Nephron (organoid): ENCODE measurements around the gene GPR135.
A peak's percentile ranks its signal among the peaks of the same experiment; 100 is the strongest.

Source experiments
- H3K27ac Mint-ChIP-seq, 3 experiments: 2 replicates each; pipeline ENCODE4 v1.8.0; 2020; ENCODE audit warnings: mixed read lengths in 3 of 3, mild to moderate bottlenecking in 2 of 3, moderate library complexity in 1 of 3
- H3K27me3 Mint-ChIP-seq: 2 replicates; pipeline ENCODE4 v1.8.0; 2021; ENCODE audit warnings: low read depth, mild to moderate bottlenecking, moderate library complexity, mixed read lengths
- H3K36me3 Mint-ChIP-seq: 2 replicates; pipeline ENCODE4 v1.8.0; 2020; ENCODE audit warnings: low read depth, mixed read lengths
- H3K4me1 Mint-ChIP-seq: 2 replicates; pipeline ENCODE4 v1.8.0; 2020; ENCODE audit warnings: mixed read lengths
- H3K4me3 Mint-ChIP-seq, 3 experiments: 2 replicates each; pipeline ENCODE4 v1.8.0; 2020; ENCODE audit warnings: mild to moderate bottlenecking in 3 of 3, mixed read lengths in 3 of 3, moderate library complexity in 2 of 3
- H3K9me3 Mint-ChIP-seq: 2 replicates; pipeline ENCODE4 v1.8.0; 2020; ENCODE audit warnings: mixed read lengths
- CTCF ChIP-seq, 3 experiments: fragments of 200-600 bp; sonication (generic); IDR thresholded peaks; one replicate each; pipeline ENCODE4 v1.5.0; 2021; ENCODE audit warnings: antibody characterized with exemption in 3 of 3; ENCODE audit not compliant: unreplicated experiment in 3 of 3

GPR135 gene

GRCh38 chr14:59463787-59464485 is 1.2 kb downstream of the GPR135 start:
- H3K27me3 Mint-ChIP-seq = peaks cover 6% of the 10 kb centered on the region
- peaks cover 19% of the 10 kb centered on the region for H3K36me3 Mint-ChIP-seq
- peak overlapping the region; percentile 84 to 91 (median 87) for H3K4me3 Mint-ChIP-seq
- peak overlapping the region in 1 of 3 experiments; percentile 62 for H3K27ac Mint-ChIP-seq
- no peaks in the 10 kb centered on the region for H3K4me1 Mint-ChIP-seq
- TF ChIP-seq CTCF (IDR thresholded peaks at IDR 0.05; ENCODE audit: unreplicated experiment in 3 of 3) = no peak
- no peaks in the 10 kb centered on the region for H3K9me3 Mint-ChIP-seq

- Mint-ChIP-seq H3K27me3 (peaks cover 6% of the 10 kb centered on the region), H3K36me3 (peaks cover 39% of the 10 kb centered on the region)
Observed at GRCh38 chr14:59461891-59462290, 3.3 kb downstream of the GPR135 start.

GRCh38 chr14:59460378-59460777 is 4.8 kb downstream of the GPR135 start:
- Mint-ChIP-seq H3K27ac (no peak overlapping the region), H3K4me1 (no peaks in the 10 kb centered on the region), H3K36me3 (peaks cover 52% of the 10 kb centered on the region), H3K27me3 (peaks cover 6% of the 10 kb centered on the region), H3K4me3 (no peak overlapping the region), H3K9me3 (peaks cover 12% of the 10 kb centered on the region)
- no peak for TF ChIP-seq CTCF (IDR thresholded peaks at IDR 0.05; ENCODE audit: unreplicated experiment in 3 of 3)

More at GRCh38 chr14:59461891-59462290, 3.3 kb downstream of the GPR135 start:
- no peak for TF ChIP-seq CTCF (IDR thresholded peaks at IDR 0.05; ENCODE audit: unreplicated experiment in 3 of 3)
- Mint-ChIP-seq H3K27ac (no peak overlapping the region), H3K9me3 (peaks cover 10% of the 10 kb centered on the region), H3K4me3 (no peak overlapping the region), H3K4me1 (no peaks in the 10 kb centered on the region)

- no peaks in the 10 kb centered on the region for H3K4me1 Mint-ChIP-seq
- no peak for TF ChIP-seq CTCF (IDR thresholded peaks at IDR 0.05; ENCODE audit: unreplicated experiment in 3 of 3)
- H3K4me3 Mint-ChIP-seq = no peak overlapping the region
- peaks cover 66% of the 10 kb centered on the region for H3K36me3 Mint-ChIP-seq
- peaks cover 12% of the 10 kb centered on the region for H3K9me3 Mint-ChIP-seq
- H3K27ac Mint-ChIP-seq = no peak overlapping the region
- H3K27me3 Mint-ChIP-seq = peaks cover 2% of the 10 kb centered on the region
Observed at GRCh38 chr14:59458486-59458885, 6.7 kb downstream of the GPR135 start.

GRCh38 chr14:59455411-59455810 is 9.8 kb downstream of the GPR135 start:
- no peak for TF ChIP-seq CTCF (IDR thresholded peaks at IDR 0.05; ENCODE audit: unreplicated experiment in 3 of 3)
- H3K9me3 Mint-ChIP-seq = peaks cover 12% of the 10 kb centered on the region
- no peak overlapping the region for H3K4me3 Mint-ChIP-seq
- H3K4me1 Mint-ChIP-seq = peaks cover 8% of the 10 kb centered on the region
- no peaks in the 10 kb centered on the region for H3K27me3 Mint-ChIP-seq
- peaks cover 58% of the 10 kb centered on the region for H3K36me3 Mint-ChIP-seq
- no peak overlapping the region for H3K27ac Mint-ChIP-seq

GRCh38 chr14:59454139-59454538 is 11.0 kb downstream of the GPR135 start:
- H3K36me3 Mint-ChIP-seq = peaks cover 50% of the 10 kb centered on the region
- H3K4me3 Mint-ChIP-seq = no peak overlapping the region
- H3K9me3 Mint-ChIP-seq = peaks cover 12% of the 10 kb centered on the region
- peaks cover 8% of the 10 kb centered on the region for H3K4me1 Mint-ChIP-seq
- H3K27me3 Mint-ChIP-seq = no peaks in the 10 kb centered on the region
- TF ChIP-seq CTCF (IDR thresholded peaks at IDR 0.05; ENCODE audit: unreplicated experiment in 3 of 3) = no peak
- H3K27ac Mint-ChIP-seq = no peak overlapping the region
